Liver (tissue), 9 donors: ENCODE measurements around the gene PYDC1. TPM values are rescaled to one million over a fixed set of nuclear protein-coding genes. Genes with fewer than 3 reads are reported as not detected.

Source experiments
- DNase-seq: peaks from one replicate; pipeline ENCODE4 v3.0.0-alpha.2; 2017; ENCODE audit warnings: low spot score
- H3K27ac ChIP-seq, 2 donors: one replicate each; pipeline ENCODE4 v1.7.0; 2013; ENCODE audit warnings: inconsistent platforms in 2 of 2, low read length in 2 of 2, control low read depth in 1 of 2, low read depth in 1 of 2, mild to moderate bottlenecking in 1 of 2
- H3K27me3 ChIP-seq, 4 donors: one replicate each; pipeline versions ENCODE4 v1.6.1 to v1.7.0; 2013; ENCODE audit warnings: low read length in 3 of 4, inconsistent platforms in 1 of 4, mild to moderate bottlenecking in 1 of 4, moderate library complexity in 1 of 4; ENCODE audit not compliant: control insufficient read depth in 4 of 4, insufficient read depth in 4 of 4
- H3K36me3 ChIP-seq, 4 donors: one replicate each; pipeline versions ENCODE4 v1.6.1 to v1.7.0; 2013; ENCODE audit warnings: low read length in 3 of 4, mild to moderate bottlenecking in 3 of 4, low read depth in 1 of 4, moderate library complexity in 1 of 4; ENCODE audit not compliant: control insufficient read depth in 4 of 4, insufficient read depth in 3 of 4
- H3K4me1 ChIP-seq, 4 donors: one replicate each; pipeline versions ENCODE4 v1.6.1 to v1.7.0; 2013; ENCODE audit warnings: low read length in 3 of 4, mild to moderate bottlenecking in 3 of 4, moderate library complexity in 1 of 4; ENCODE audit not compliant: control insufficient read depth in 4 of 4, insufficient read depth in 4 of 4
- H3K4me3 ChIP-seq, 3 donors: one replicate each; pipeline versions ENCODE4 v1.6.1 to v1.7.0; 2013; ENCODE audit warnings: low read length in 3 of 3, control low read depth in 1 of 3, low read depth in 1 of 3, mild to moderate bottlenecking in 1 of 3
- H3K9ac ChIP-seq, 2 donors: one replicate each; pipeline ENCODE4 v1.7.0; 2013; ENCODE audit warnings: low read length in 2 of 2, mild to moderate bottlenecking in 2 of 2, moderate library complexity in 2 of 2, control low read depth in 1 of 2, low read depth in 1 of 2
- H3K9me3 ChIP-seq, 4 donors: one replicate each; pipeline versions ENCODE4 v1.6.1 to v1.7.0; 2013; ENCODE audit warnings: low read length in 3 of 4; ENCODE audit not compliant: control insufficient read depth in 4 of 4
- EGR1 ChIP-seq, 2 donors: IDR thresholded peaks; 2 replicates each; pipeline ENCODE4 v1.6.1; 2016 to 2018; ENCODE audit warnings: antibody characterized with exemption in 2 of 2, low read depth in 2 of 2
- JUND ChIP-seq, 2 donors: IDR thresholded peaks; 2 replicates each; pipeline ENCODE4 v1.6.1; 2016; ENCODE audit warnings: antibody characterized with exemption in 2 of 2
- NR2F2 ChIP-seq: IDR thresholded peaks from 2 replicates; pipeline ENCODE4 v1.6.1; 2016; ENCODE audit warnings: antibody characterized with exemption
- RAD21 ChIP-seq, 2 donors: IDR thresholded peaks; 2 replicates each; pipeline ENCODE4 v1.6.1; 2016; ENCODE audit warnings: antibody characterized with exemption in 2 of 2, mild to moderate bottlenecking in 2 of 2
- RXRA ChIP-seq, 2 donors: IDR thresholded peaks; 2 replicates each; pipeline ENCODE4 v1.6.1; 2017 to 2018; ENCODE audit warnings: antibody characterized with exemption in 2 of 2, mild to moderate bottlenecking in 1 of 2
- SP1 ChIP-seq: IDR thresholded peaks from 2 replicates; pipeline ENCODE4 v1.6.1; 2018; ENCODE audit warnings: antibody characterized with exemption, mild to moderate bottlenecking
- TAF1 ChIP-seq: conservative IDR thresholded peaks from 2 replicates; pipeline ENCODE4 v1.6.1; 2016; ENCODE audit warnings: antibody characterized with exemption, mild to moderate bottlenecking
- YY1 ChIP-seq: IDR thresholded peaks from 2 replicates; pipeline ENCODE4 v1.6.1; 2016; ENCODE audit warnings: antibody characterized with exemption, mild to moderate bottlenecking
- WGBS: extraction: QIAGEN DNeasy Blood & Tissue Kit; methylation state at CpG from one replicate; pipeline ENCODE4 v1.1.7; 2013; 5-methylcytosine and 5-hydroxymethylcytosine counted together
- polyA plus RNA-seq, 2 donors: library from polyadenylated mRNA; stranded (reverse) in 1 of 2; unstranded in 1 of 2; fragments of 200-250 nt in 1 of 2; fragments of >200 nt in 1 of 2; fragmentation: Nextera tagmentation in 1 of 2; extraction: Ambion mirVana in 1 of 2; gene quantifications; one replicate each; pipeline versions ENCODE4 v1.2.1 to v1.2.3, GENCODE V29; 2013 to 2015
- total RNA-seq, 2 donors: library from RNA; depleted of rRNA; stranded (reverse); fragments of >200 nt; gene quantifications; one replicate each; pipeline ENCODE4 v1.2.3, GENCODE V29; 2014
- TF ChIP-seq, protein P1 (sequence below): IDR thresholded peaks from 2 replicates; pipeline ENCODE4 v1.6.1; 2016; ENCODE audit warnings: antibody characterized with exemption
- TF ChIP-seq, protein P2 (sequence below): fragments of 150-350 bp; IDR thresholded peaks from 2 replicates; pipeline ENCODE4 v1.5.1; 2017; ENCODE audit warnings: improper control_type of control experiment, low read depth, low read length; ENCODE audit not compliant: missing input control
- TF ChIP-seq, protein P3 (sequence below): IDR thresholded peaks from 2 replicates; pipeline ENCODE4 v1.6.1; 2016; ENCODE audit warnings: antibody characterized with exemption
- TF ChIP-seq, protein P4 (sequence below): IDR thresholded peaks from 2 replicates; pipeline ENCODE4 v1.6.1; 2016; ENCODE audit warnings: antibody characterized with exemption, mild to moderate bottlenecking
- donor health status: healthy.
- donor health status: healthy.
- donor health status: healthy.
- donor health status: healthy.
- donor health status: healthy.

Gene PYDC1
- total and polyA plus RNA-seq, 4 donors = not detected

DNA sequence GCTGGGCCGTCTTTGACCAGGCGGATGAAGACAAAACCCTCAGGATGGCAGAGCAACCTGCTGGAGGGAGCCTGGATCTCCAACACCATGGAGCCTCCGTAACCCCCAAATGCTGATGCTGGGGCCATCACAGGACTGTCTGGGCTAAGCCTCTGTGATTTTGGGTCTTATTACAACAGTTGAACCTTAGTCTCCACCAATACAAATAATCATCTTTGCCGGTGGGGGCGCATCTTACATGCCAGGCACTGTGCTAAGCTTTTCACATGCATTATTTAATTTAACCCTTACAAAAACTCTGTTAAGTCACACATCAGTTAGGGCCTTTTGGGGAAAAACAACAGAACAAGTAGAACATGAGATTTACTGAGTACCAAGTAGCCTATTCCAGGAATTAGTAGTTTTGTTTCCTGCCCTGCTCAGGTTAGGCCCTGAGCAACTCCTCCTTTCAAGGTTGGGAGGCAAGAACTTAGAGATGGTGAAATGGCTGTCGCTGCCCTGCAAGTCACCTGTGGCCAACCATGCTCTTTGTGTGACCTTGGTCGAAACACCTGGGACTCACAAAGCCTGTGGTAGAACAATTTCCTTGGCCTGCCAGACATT lies 33.9 kb upstream of the PYDC1 start:
- no peak overlapping the region for H3K27ac ChIP-seq
- H3K9me3 ChIP-seq = no peaks in the 10 kb centered on the region
- no peaks in the 10 kb centered on the region for H3K36me3 ChIP-seq
- no peaks in the 10 kb centered on the region for H3K27me3 ChIP-seq
- no peak overlapping the region for H3K4me3 ChIP-seq
- DNase-seq = no peak
- H3K9ac ChIP-seq = no peak overlapping the region
- H3K4me1 ChIP-seq = no peaks in the 10 kb centered on the region
- 90% methylated on average over 7 of the region's 7 CpGs for WGBS
- TF ChIP-seq, protein P1, sequence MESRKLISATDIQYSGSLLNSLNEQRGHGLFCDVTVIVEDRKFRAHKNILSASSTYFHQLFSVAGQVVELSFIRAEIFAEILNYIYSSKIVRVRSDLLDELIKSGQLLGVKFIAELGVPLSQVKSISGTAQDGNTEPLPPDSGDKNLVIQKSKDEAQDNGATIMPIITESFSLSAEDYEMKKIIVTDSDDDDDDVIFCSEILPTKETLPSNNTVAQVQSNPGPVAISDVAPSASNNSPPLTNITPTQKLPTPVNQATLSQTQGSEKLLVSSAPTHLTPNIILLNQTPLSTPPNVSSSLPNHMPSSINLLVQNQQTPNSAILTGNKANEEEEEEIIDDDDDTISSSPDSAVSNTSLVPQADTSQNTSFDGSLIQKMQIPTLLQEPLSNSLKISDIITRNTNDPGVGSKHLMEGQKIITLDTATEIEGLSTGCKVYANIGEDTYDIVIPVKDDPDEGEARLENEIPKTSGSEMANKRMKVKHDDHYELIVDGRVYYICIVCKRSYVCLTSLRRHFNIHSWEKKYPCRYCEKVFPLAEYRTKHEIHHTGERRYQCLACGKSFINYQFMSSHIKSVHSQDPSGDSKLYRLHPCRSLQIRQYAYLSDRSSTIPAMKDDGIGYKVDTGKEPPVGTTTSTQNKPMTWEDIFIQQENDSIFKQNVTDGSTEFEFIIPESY = no peak
- TF ChIP-seq, protein P2, sequence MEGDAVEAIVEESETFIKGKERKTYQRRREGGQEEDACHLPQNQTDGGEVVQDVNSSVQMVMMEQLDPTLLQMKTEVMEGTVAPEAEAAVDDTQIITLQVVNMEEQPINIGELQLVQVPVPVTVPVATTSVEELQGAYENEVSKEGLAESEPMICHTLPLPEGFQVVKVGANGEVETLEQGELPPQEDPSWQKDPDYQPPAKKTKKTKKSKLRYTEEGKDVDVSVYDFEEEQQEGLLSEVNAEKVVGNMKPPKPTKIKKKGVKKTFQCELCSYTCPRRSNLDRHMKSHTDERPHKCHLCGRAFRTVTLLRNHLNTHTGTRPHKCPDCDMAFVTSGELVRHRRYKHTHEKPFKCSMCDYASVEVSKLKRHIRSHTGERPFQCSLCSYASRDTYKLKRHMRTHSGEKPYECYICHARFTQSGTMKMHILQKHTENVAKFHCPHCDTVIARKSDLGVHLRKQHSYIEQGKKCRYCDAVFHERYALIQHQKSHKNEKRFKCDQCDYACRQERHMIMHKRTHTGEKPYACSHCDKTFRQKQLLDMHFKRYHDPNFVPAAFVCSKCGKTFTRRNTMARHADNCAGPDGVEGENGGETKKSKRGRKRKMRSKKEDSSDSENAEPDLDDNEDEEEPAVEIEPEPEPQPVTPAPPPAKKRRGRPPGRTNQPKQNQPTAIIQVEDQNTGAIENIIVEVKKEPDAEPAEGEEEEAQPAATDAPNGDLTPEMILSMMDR = no peak
- TF ChIP-seq, protein P3, sequence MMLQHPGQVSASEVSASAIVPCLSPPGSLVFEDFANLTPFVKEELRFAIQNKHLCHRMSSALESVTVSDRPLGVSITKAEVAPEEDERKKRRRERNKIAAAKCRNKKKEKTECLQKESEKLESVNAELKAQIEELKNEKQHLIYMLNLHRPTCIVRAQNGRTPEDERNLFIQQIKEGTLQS = no peak
- no peak for TF ChIP-seq RAD21 (IDR thresholded peaks at IDR 0.05)
- TF ChIP-seq JUND (IDR thresholded peaks at IDR 0.05) = no peak
- TF ChIP-seq TAF1 = no peak
- TF ChIP-seq, protein P4, sequence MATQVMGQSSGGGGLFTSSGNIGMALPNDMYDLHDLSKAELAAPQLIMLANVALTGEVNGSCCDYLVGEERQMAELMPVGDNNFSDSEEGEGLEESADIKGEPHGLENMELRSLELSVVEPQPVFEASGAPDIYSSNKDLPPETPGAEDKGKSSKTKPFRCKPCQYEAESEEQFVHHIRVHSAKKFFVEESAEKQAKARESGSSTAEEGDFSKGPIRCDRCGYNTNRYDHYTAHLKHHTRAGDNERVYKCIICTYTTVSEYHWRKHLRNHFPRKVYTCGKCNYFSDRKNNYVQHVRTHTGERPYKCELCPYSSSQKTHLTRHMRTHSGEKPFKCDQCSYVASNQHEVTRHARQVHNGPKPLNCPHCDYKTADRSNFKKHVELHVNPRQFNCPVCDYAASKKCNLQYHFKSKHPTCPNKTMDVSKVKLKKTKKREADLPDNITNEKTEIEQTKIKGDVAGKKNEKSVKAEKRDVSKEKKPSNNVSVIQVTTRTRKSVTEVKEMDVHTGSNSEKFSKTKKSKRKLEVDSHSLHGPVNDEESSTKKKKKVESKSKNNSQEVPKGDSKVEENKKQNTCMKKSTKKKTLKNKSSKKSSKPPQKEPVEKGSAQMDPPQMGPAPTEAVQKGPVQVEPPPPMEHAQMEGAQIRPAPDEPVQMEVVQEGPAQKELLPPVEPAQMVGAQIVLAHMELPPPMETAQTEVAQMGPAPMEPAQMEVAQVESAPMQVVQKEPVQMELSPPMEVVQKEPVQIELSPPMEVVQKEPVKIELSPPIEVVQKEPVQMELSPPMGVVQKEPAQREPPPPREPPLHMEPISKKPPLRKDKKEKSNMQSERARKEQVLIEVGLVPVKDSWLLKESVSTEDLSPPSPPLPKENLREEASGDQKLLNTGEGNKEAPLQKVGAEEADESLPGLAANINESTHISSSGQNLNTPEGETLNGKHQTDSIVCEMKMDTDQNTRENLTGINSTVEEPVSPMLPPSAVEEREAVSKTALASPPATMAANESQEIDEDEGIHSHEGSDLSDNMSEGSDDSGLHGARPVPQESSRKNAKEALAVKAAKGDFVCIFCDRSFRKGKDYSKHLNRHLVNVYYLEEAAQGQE = no peak
- no peak for TF ChIP-seq YY1
- no peak for TF ChIP-seq SP1
- no peak for TF ChIP-seq EGR1 (IDR thresholded peaks at IDR 0.05; ENCODE audit: low read depth in 2 of 2)
- TF ChIP-seq RXRA (IDR thresholded peaks at IDR 0.05) = no peak

DNA sequence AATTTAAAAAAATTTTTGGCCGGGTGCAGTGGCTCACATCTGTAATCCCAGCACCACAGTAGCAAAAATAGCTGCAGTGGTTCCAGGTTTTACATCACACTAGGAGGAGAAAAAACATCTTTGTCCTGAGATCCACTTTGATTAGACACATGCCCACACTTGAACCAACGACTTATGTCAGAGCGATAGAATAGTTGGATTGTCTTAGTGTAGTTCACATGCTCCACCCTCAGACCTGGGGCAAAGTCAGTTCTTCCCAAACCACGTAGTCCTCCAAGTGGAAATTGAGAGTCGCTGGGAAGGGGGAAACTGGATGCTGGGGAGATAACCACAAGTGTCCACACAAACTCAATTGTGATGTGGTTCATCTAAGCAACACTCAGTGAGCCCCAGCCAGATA lies 31.4 kb upstream of the PYDC1 start:
- WGBS = 76% methylated on average over 5 of the region's 5 CpGs
- Histone ChIP-seq H3K27ac (no peak overlapping the region), H3K4me1 (no peaks in the 10 kb centered on the region), H3K36me3 (no peaks in the 10 kb centered on the region), H3K9me3 (no peaks in the 10 kb centered on the region), H3K27me3 (no peaks in the 10 kb centered on the region), H3K4me3 (no peak overlapping the region), H3K9ac (no peak overlapping the region)
- TF ChIP-seq NR2F2 = no peak
- TF ChIP-seq, protein P2 = no peak
- TF ChIP-seq TAF1 = no peak
- TF ChIP-seq EGR1 (IDR thresholded peaks at IDR 0.05; ENCODE audit: low read depth in 2 of 2) = no peak
- TF ChIP-seq, protein P3 = no peak
- DNase-seq = no peak
